Measurements from ENCODE around the gene ATP2C2.

- TF ChIP-seq CTCF (IDR thresholded peaks at IDR 0.05): no peak
- no peak for TF ChIP-seq EP300 (IDR thresholded peaks at IDR 0.05)
- no peak for TF ChIP-seq POLR2A (IDR thresholded peaks at IDR 0.05)
Observed at GRCh38 chr16:84406006-84406963, 37.9 kb downstream of the ATP2C2 start.
